Vagina (tissue), 2 donors: ENCODE results near the gene CPB1. TPM values are rescaled to one million over a fixed set of nuclear protein-coding genes. Genes with fewer than 3 reads are reported as not detected.

Experiments used
- DNase-seq, 2 donors: peaks; one replicate each; pipeline ENCODE4 v3.0.0-alpha.2; 2017; ENCODE audit errors: extremely low spot score in 2 of 2
- H3K27ac ChIP-seq: fragments of 200-600 bp; sonication (generic); one replicate; pipeline ENCODE4 v1.5.1; 2019
- H3K27me3 ChIP-seq: fragments of 200-600 bp; sonication (generic); one replicate; pipeline ENCODE4 v1.5.1; 2019
- H3K36me3 ChIP-seq, 2 donors: fragments of 200-600 bp; sonication (generic); one replicate each; pipeline ENCODE4 v1.5.1; 2017 to 2019
- H3K4me1 ChIP-seq: fragments of 200-600 bp; sonication (generic); one replicate; pipeline ENCODE4 v1.5.1; 2019
- H3K4me3 ChIP-seq, 2 donors: fragments of 200-600 bp; sonication (generic); 1 replicate in 1 of 2; 2 replicates in 1 of 2; pipeline ENCODE4 v1.5.1; 2016 to 2019
- H3K9me3 ChIP-seq: fragments of 200-600 bp; sonication (generic); one replicate; pipeline ENCODE4 v1.5.1; 2019
- CTCF ChIP-seq, 3 experiments: fragments of 450-650 bp in 2 of 3; fragments of 200-600 bp in 1 of 3; sonication (generic) in 1 of 3; IDR thresholded peaks; one replicate each; pipeline ENCODE4 v1.5.1; 2017 to 2019; ENCODE audit warnings: antibody characterized with exemption in 3 of 3, mild to moderate bottlenecking in 2 of 3, moderate library complexity in 2 of 3
- POLR2A ChIP-seq, 2 donors: fragments of 450-650 bp; IDR thresholded peaks; one replicate each; pipeline ENCODE4 v1.6.1; 2017; ENCODE audit warnings: antibody characterized with exemption in 2 of 2, mild to moderate bottlenecking in 2 of 2, moderate library complexity in 2 of 2
- POLR2AphosphoS5 ChIP-seq, 2 donors: sonication (generic); formaldehyde crosslinking; IDR thresholded peaks; one replicate each; pipeline ENCODE4 v1.9.0; 2017; ENCODE audit warnings: antibody characterized with exemption in 2 of 2, mild to moderate bottlenecking in 2 of 2, low read depth in 1 of 2; ENCODE audit not compliant: insufficient read depth in 1 of 2
- intact Hi-C: fragments of 100-400 bp; cut with DNase I; formaldehyde crosslinking; loops from one replicate; pipeline ENCODE4 v1.15.1; 2023
- total RNA-seq: library from RNA; depleted of rRNA; stranded (reverse); fragments of >200 nt; gene quantifications from one replicate; pipeline ENCODE4 v1.2.3, GENCODE V29; 2016

The CPB1 gene
- total RNA-seq, 1 donor from 2014 or later = 1.7 TPM

- Histone ChIP-seq H3K36me3 (no peaks in the 10 kb centered on the region), H3K9me3 (no peaks in the 10 kb centered on the region), H3K27me3 (no peaks in the 10 kb centered on the region), H3K4me3 (no peak overlapping the region), H3K27ac (no peak overlapping the region), H3K4me1 (no peaks in the 10 kb centered on the region)
- TF ChIP-seq POLR2AphosphoS5 (IDR thresholded peaks at IDR 0.05; ENCODE audit: insufficient read depth in 1 of 2, low read depth in 1 of 2) = no peak
- no peak for TF ChIP-seq CTCF (IDR thresholded peaks at IDR 0.05)
- no peak for TF ChIP-seq POLR2A (IDR thresholded peaks at IDR 0.05)
- no peak for DNase-seq
- intact Hi-C loops = no loop called here
These were observed 51.6 kb downstream of the CPB1 start for GRCh38 chr3:148879256-148879655.

- no peak for DNase-seq
- Histone ChIP-seq H3K4me1 (no peaks in the 10 kb centered on the region), H3K27ac (no peak overlapping the region), H3K36me3 (no peaks in the 10 kb centered on the region), H3K27me3 (no peaks in the 10 kb centered on the region), H3K4me3 (no peak overlapping the region), H3K9me3 (no peaks in the 10 kb centered on the region)
- no peak for TF ChIP-seq CTCF (IDR thresholded peaks at IDR 0.05)
- no peak for TF ChIP-seq POLR2A (IDR thresholded peaks at IDR 0.05)
- TF ChIP-seq POLR2AphosphoS5 (IDR thresholded peaks at IDR 0.05; ENCODE audit: insufficient read depth in 1 of 2, low read depth in 1 of 2) = no peak
- intact Hi-C loops = no loop called here
These were observed 53.1 kb downstream of the CPB1 start for GRCh38 chr3:148880681-148881080.

- Histone ChIP-seq H3K36me3 (no peaks in the 10 kb centered on the region), H3K27ac (no peak overlapping the region), H3K4me3 (no peak overlapping the region), H3K9me3 (no peaks in the 10 kb centered on the region), H3K27me3 (no peaks in the 10 kb centered on the region), H3K4me1 (no peaks in the 10 kb centered on the region)
- intact Hi-C loops = no loop called here
- no peak for TF ChIP-seq POLR2A (IDR thresholded peaks at IDR 0.05)
- no peak for TF ChIP-seq POLR2AphosphoS5 (IDR thresholded peaks at IDR 0.05; ENCODE audit: insufficient read depth in 1 of 2, low read depth in 1 of 2)
- TF ChIP-seq CTCF (IDR thresholded peaks at IDR 0.05) = no peak
- no peak for DNase-seq
These were observed 53.7 kb downstream of the CPB1 start for GRCh38 chr3:148881286-148881685.

GRCh38 chr3:148882288-148882687 lies 54.7 kb downstream of the CPB1 start:
- H3K36me3 ChIP-seq = no peaks in the 10 kb centered on the region
- H3K9me3 ChIP-seq = no peaks in the 10 kb centered on the region
- intact Hi-C loops = no loop called here
- no peak for DNase-seq
- no peak overlapping the region for H3K4me3 ChIP-seq
- H3K27ac ChIP-seq = no peak overlapping the region
- TF ChIP-seq POLR2A (IDR thresholded peaks at IDR 0.05) = no peak
- TF ChIP-seq CTCF (IDR thresholded peaks at IDR 0.05) = no peak
- no peaks in the 10 kb centered on the region for H3K27me3 ChIP-seq
- no peaks in the 10 kb centered on the region for H3K4me1 ChIP-seq

GRCh38 chr3:148883163-148883562 lies 55.6 kb downstream of the CPB1 start:
- Histone ChIP-seq H3K4me1 (no peaks in the 10 kb centered on the region), H3K36me3 (no peaks in the 10 kb centered on the region), H3K27me3 (no peaks in the 10 kb centered on the region), H3K27ac (no peak overlapping the region), H3K9me3 (no peaks in the 10 kb centered on the region), H3K4me3 (no peak overlapping the region)
- DNase-seq = no peak
- intact Hi-C loops = no loop called here
- no peak for TF ChIP-seq POLR2A (IDR thresholded peaks at IDR 0.05)
- TF ChIP-seq CTCF (IDR thresholded peaks at IDR 0.05) = no peak
- no peak for TF ChIP-seq POLR2AphosphoS5 (IDR thresholded peaks at IDR 0.05; ENCODE audit: insufficient read depth in 1 of 2, low read depth in 1 of 2)
